Measurements from ENCODE around the gene DKKL1. TPM values are rescaled to one million over a fixed set of nuclear protein-coding genes. Genes with fewer than 3 reads are reported as not detected.
A peak's percentile ranks its signal among the peaks of the same experiment; 100 is the strongest.

DKKL1 gene
- total RNA-seq, 4 donors from 2014 or later, result 2.2 TPM; not detected in 3

GRCh38 chr19:49333811-49334288 lies 29.8 kb upstream of the DKKL1 start:
- Histone ChIP-seq H3K27ac (peak overlapping the region in 3 of 4 donors; percentile 37 to 71 (median 41)), H3K9me3 (no peaks in the 10 kb centered on the region), H3K4me3 (peak overlapping the region in 1 of 4 donors; percentile 4), H3K27me3 (no peaks in the 10 kb centered on the region), H3K4me1 (peaks cover 0 to 19% (median 7%) of the 10 kb centered on the region in 4 donors), H3K36me3 (no peaks in the 10 kb centered on the region)
- TF ChIP-seq CTCF (IDR thresholded peaks at IDR 0.05) (no peak), POLR2A (IDR thresholded peaks at IDR 0.05) (peak; percentile 10), POLR2AphosphoS5 (IDR thresholded peaks at IDR 0.05) (no peak), EP300 (IDR thresholded peaks at IDR 0.05; ENCODE audit: low read depth) (no peak)
- intact Hi-C loops (cut with DNase I; ENCODE audit: low total_unique reads) (no loop called here), in situ Hi-C loops (cut with MboI; ENCODE audit: low pct_ligation_motif_present in 1 of 4, low pct_unique_long_range_greater_than_20kb in 1 of 4, low sequenced_read_pairs in 3 of 4) (no loop called here)
- peak; percentile 68 for DNase-seq
- 39% methylated on average over 4 of the region's 8 CpGs; no CpG with 5 or more reads in 1 of the 2 donors for WGBS, 2 donors (ENCODE audit: low coverage in 1 of 2)

GRCh38 chr19:49335071-49335783 lies 28.4 kb upstream of the DKKL1 start, which contains the start of gene CD37:
Gene CD37, plus strand, starts transcription at chr19:49335406. Its CDS starts 135 bp downstream, at chr19:49335541.
- in situ Hi-C loops (cut with MboI; ENCODE audit: low pct_ligation_motif_present in 1 of 4, low pct_unique_long_range_greater_than_20kb in 1 of 4, low sequenced_read_pairs in 3 of 4), result no loop called here
- H3K4me3 ChIP-seq, result peak within 1 kb of the TSS in 3 of 4 donors; percentile 14 to 46 (median 21)
- intact Hi-C loops (cut with DNase I; ENCODE audit: low total_unique reads), result no loop called here
- DNase-seq, result peak; percentile 37
- no peaks in the 10 kb centered on the region for H3K9me3 ChIP-seq
- H3K4me1 ChIP-seq, result peaks cover 7 to 32% (median 21%) of the 10 kb centered on the region in 4 donors
- TF ChIP-seq EP300 (IDR thresholded peaks at IDR 0.05; ENCODE audit: low read depth) (no peak), POLR2A (IDR thresholded peaks at IDR 0.05) (peak; percentile 15)
- peak within 1 kb of the TSS; percentile 37 to 71 (median 45) for H3K27ac ChIP-seq
- no peaks in the 10 kb centered on the region for H3K36me3 ChIP-seq
- WGBS, 2 donors (ENCODE audit: low coverage in 1 of 2), result 57 to 68% methylated on average over 7 to 13 of the region's 13 CpGs
- no peaks in the 10 kb centered on the region for H3K27me3 ChIP-seq

DNA sequence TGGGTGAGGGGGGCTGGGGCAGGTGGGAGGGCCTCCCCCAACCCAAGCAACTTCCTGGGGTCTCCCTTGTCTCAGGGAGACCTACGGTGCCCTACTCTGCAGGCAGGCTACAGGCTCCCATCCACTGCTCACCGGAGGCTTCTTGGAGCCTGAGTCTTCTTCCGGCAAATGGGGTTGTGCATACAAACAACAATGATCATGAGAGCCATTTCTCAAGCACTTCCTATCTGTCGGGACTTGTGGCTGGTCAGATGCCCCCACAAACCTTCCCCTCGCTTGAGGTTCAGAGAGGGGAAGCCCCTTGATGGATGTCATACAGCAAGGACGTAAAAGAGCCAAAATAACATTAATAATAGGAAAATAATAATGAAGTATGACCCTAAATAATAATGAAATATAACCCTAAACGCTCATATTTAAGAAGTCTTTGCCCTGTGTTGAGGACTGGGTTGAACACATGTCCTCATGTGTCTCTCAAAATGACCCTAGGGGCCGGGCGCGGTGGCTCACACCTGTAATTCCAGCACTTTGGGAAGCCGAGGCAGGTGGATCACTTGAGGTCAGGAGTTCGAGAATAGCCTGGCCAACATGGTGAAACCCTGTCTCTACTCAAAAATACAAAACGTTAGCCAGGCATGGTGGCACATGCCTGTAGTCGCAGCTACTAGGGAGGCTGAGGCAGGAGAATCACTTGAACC lies 27.7 kb upstream of the DKKL1 start:
- TF ChIP-seq POLR2AphosphoS5 (IDR thresholded peaks at IDR 0.05), result no peak
- no peak for TF ChIP-seq EP300 (IDR thresholded peaks at IDR 0.05; ENCODE audit: low read depth)
- no peak for TF ChIP-seq CTCF (IDR thresholded peaks at IDR 0.05)
- no peak for TF ChIP-seq POLR2A (IDR thresholded peaks at IDR 0.05)
- DNase-seq, result no peak
- H3K4me1 ChIP-seq, result peaks cover 7 to 39% (median 24%) of the 10 kb centered on the region in 4 donors
- no peaks in the 10 kb centered on the region for H3K27me3 ChIP-seq
- intact Hi-C loops (cut with DNase I; ENCODE audit: low total_unique reads) (no loop called here), in situ Hi-C loops (cut with MboI; ENCODE audit: low pct_ligation_motif_present in 1 of 4, low pct_unique_long_range_greater_than_20kb in 1 of 4, low sequenced_read_pairs in 3 of 4) (no loop called here)
- WGBS, 2 donors (ENCODE audit: low coverage in 1 of 2), result 59 to 76% methylated on average over 6 to 14 of the region's 14 CpGs
- no peaks in the 10 kb centered on the region for H3K9me3 ChIP-seq
- H3K4me3 ChIP-seq, result peak overlapping the region in 3 of 4 donors; percentile 14 to 46 (median 21)
- peak overlapping the region; percentile 29 to 71 (median 43) for H3K27ac ChIP-seq
- no peaks in the 10 kb centered on the region for H3K36me3 ChIP-seq

DNA sequence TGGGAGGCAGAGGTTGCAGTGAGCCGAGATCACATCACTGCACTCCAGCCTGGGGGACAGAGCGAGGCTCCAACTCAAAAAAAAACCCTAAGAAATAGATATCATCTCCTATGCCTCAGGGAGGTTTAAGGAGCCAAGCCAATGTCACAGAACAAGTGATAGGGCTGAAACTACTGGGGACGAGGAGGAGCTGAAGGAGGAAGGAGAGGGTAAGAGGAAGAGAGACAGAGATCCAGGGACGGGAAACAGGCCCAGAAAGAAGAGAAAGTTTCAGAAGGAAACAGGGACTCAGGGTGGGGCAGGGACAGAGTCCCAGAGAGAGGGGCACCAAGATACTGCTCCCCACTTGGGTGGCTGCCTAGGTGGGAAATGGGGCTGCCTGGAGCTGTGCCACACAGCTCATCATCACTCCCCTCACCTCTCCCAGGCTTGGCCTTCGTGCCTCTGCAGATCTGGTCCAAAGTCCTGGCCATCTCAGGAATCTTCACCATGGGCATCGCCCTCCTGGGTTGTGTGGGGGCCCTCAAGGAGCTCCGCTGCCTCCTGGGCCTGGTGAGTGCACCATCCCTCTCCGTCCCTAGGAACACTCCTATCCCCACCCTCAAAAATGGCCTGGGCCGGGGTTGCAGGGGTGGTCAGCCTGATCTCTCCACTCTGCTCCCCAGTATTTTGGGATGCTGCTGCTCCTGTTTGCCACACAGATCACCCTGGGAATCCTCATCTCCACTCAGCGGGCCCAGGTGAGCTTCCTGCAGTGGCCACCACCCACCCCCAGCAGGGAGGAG lies 27.0 kb upstream of the DKKL1 start:
- H3K36me3 ChIP-seq, result no peaks in the 10 kb centered on the region
- peaks cover 7 to 41% (median 24%) of the 10 kb centered on the region in 4 donors for H3K4me1 ChIP-seq
- H3K4me3 ChIP-seq, result peak overlapping the region in 1 of 4 donors; percentile 46
- intact Hi-C loops (cut with DNase I; ENCODE audit: low total_unique reads), result no loop called here
- no peak overlapping the region for H3K27ac ChIP-seq
- TF ChIP-seq POLR2A (IDR thresholded peaks at IDR 0.05) (no peak), EP300 (IDR thresholded peaks at IDR 0.05; ENCODE audit: low read depth) (no peak), CTCF (IDR thresholded peaks at IDR 0.05) (no peak), POLR2AphosphoS5 (IDR thresholded peaks at IDR 0.05) (no peak)
- no peaks in the 10 kb centered on the region for H3K27me3 ChIP-seq
- in situ Hi-C loops (cut with MboI; ENCODE audit: low pct_ligation_motif_present in 1 of 4, low pct_unique_long_range_greater_than_20kb in 1 of 4, low sequenced_read_pairs in 3 of 4), result no loop called here
- DNase-seq, result no peak
- no peaks in the 10 kb centered on the region for H3K9me3 ChIP-seq
- WGBS, 2 donors (ENCODE audit: low coverage in 1 of 2), result 68 to 85% methylated on average over 2 to 10 of the region's 10 CpGs

Data from transverse colon (tissue), 4 donors.